K562 (cell line): ENCODE data around the gene RGS9. TPM values are rescaled to one million over a fixed set of nuclear protein-coding genes. Genes with fewer than 3 reads are reported as not detected.

Experiments used
- ATF7 ChIP-seq: fragments of 450-650 bp; IDR thresholded peaks from 2 replicates; pipeline ENCODE4 v1.7.1; 2014; ENCODE audit warnings: mild to moderate bottlenecking, moderate library complexity
- ETS1 ChIP-seq: conservative IDR thresholded peaks from 2 replicates; pipeline ENCODE4 v1.6.1; 2011; ENCODE audit warnings: low read depth, mild to moderate bottlenecking, low read length; ENCODE audit not compliant: control insufficient read depth
- FIP1L1 ChIP-seq: fragments of 200-400 bp; formaldehyde crosslinking; IDR thresholded peaks from 2 replicates; pipeline ENCODE4 v1.6.1; 2018; ENCODE audit warnings: mild to moderate bottlenecking, low read depth, low read length; ENCODE audit not compliant: poor library complexity, severe bottlenecking
- FOXJ3 ChIP-seq: sonication (generic); formaldehyde crosslinking; IDR thresholded peaks from 2 replicates; pipeline ENCODE4 v1.4.0; 2020; ENCODE audit warnings: mild to moderate bottlenecking, missing genetic modification reagents
- GATAD2A ChIP-seq: fragments of 450-650 bp; IDR thresholded peaks from 2 replicates; pipeline ENCODE4 v1.6.1; 2017
- GTF2B ChIP-seq: IDR thresholded peaks from 2 replicates; pipeline ENCODE4 v1.6.1; 2011; ENCODE audit not compliant: insufficient read length; ENCODE audit errors: extremely low read depth
- HNRNPK ChIP-seq: fragments of 200-400 bp; formaldehyde crosslinking; IDR thresholded peaks from one replicate; pipeline ENCODE4 v1.6.1; 2018; ENCODE audit warnings: mild to moderate bottlenecking, low read depth, low read length; ENCODE audit not compliant: poor library complexity, severe bottlenecking
- LCOR ChIP-seq: sonication (generic); formaldehyde crosslinking; IDR thresholded peaks from 2 replicates; pipeline ENCODE4 v1.8.0; 2022; ENCODE audit warnings: mild to moderate bottlenecking, missing genetic modification reagents
- MNT ChIP-seq, 2 experiments: fragments of 450-650 bp; conservative IDR thresholded peaks; 2 replicates each; pipeline ENCODE4 v1.6.1; 2017; ENCODE audit warnings: mild to moderate bottlenecking in 2 of 2, moderate library complexity in 2 of 2
- POLR2G ChIP-seq: fragments of 200-400 bp; formaldehyde crosslinking; IDR thresholded peaks from 2 replicates; pipeline ENCODE4 v1.6.1; 2017; ENCODE audit warnings: low read depth, mild to moderate bottlenecking, antibody characterized with exemption, low read length, moderate library complexity
- PREB ChIP-seq: sonication (generic); formaldehyde crosslinking; IDR thresholded peaks from 2 replicates; pipeline ENCODE4 v1.8.1; 2023; ENCODE audit warnings: mild to moderate bottlenecking, missing genetic modification reagents
- RCOR1 ChIP-seq, 2 experiments: IDR thresholded peaks; 2 replicates each; pipeline ENCODE4 v1.6.1; 2012; ENCODE audit warnings: low read depth in 2 of 2, low read length in 2 of 2, borderline replicate concordance in 1 of 2, improper control_type of control experiment in 1 of 2
- SRSF9 ChIP-seq: fragments of 200-400 bp; formaldehyde crosslinking; IDR thresholded peaks from 2 replicates; pipeline ENCODE4 v1.6.1; 2017; ENCODE audit warnings: low read depth, low read length, borderline replicate concordance
- TOE1 ChIP-seq, 2 experiments: fragments of 450-650 bp in 1 of 2; sonication (generic) in 1 of 2; formaldehyde crosslinking in 1 of 2; IDR thresholded peaks; 2 replicates each; pipeline versions ENCODE4 v1.7.1 to v1.8.0; 2016 to 2022; ENCODE audit warnings: borderline replicate concordance in 2 of 2, mild to moderate bottlenecking in 2 of 2, antibody characterized with exemption in 1 of 2, inconsistent platforms in 1 of 2, low read depth in 1 of 2, missing genetic modification reagents in 1 of 2, moderate library complexity in 1 of 2
- ZNF175 ChIP-seq: fragments of 200-800 bp; sonication (Bioruptor generic); IDR thresholded peaks from 2 replicates; pipeline ENCODE4 v1.6.1; 2016; ENCODE audit warnings: low read depth, mild to moderate bottlenecking, missing genetic modification characterization, missing compliant biosample characterization
- ZNF239 ChIP-seq: fragments of 250-450 bp; sonication (Bioruptor Pico); IDR thresholded peaks from 2 replicates; pipeline ENCODE4 v1.4.0; 2020; ENCODE audit warnings: mild to moderate bottlenecking
- ZNF263 ChIP-seq: sonication (generic); formaldehyde crosslinking; IDR thresholded peaks from 2 replicates; pipeline ENCODE4 v1.8.0; 2022; ENCODE audit warnings: mild to moderate bottlenecking, missing genetic modification reagents, borderline replicate concordance
- ZNF395 ChIP-seq: fragments of 200-800 bp; sonication (Bioruptor generic); IDR thresholded peaks from 2 replicates; pipeline ENCODE4 v1.6.1; 2017; ENCODE audit warnings: missing genetic modification characterization, missing compliant biosample characterization
- polyA plus RNA-seq, 8 experiments: library from polyadenylated mRNA; depleted of rRNA in 4 of 8; stranded (reverse) in 5 of 8; unstranded in 3 of 8; fragments of >200 nt; fragmentation: Nextera tagmentation in 2 of 8; fragmentation: Illumina TruSeq in 1 of 8; extraction: Ambion mirVana in 2 of 8; extraction: Trizol in 1 of 8; gene quantifications; 2 replicates each; pipeline versions ENCODE4 v1.2.1 to v1.2.3, GENCODE V29; 2011 to 2014; ENCODE audit warnings: inconsistent platforms in 1 of 8, missing spikeins in 1 of 8
- total RNA-seq, 7 experiments: library from RNA; depleted of rRNA in 6 of 7; stranded (reverse); fragments of >200 nt in 6 of 7; fragmentation: Illumina TruSeq in 2 of 7; extraction: Trizol in 2 of 7; gene quantifications; 2 replicates each; pipeline versions ENCODE4 v1.2.1 to v1.2.3, GENCODE V29; 2011 to 2021; ENCODE audit warnings: low replicate concordance in 1 of 7

The RGS9 gene
- total and polyA plus RNA-seq, 9 of the 15 experiments (the other 6 are each of a cell fraction or from before 2014, with no cell fraction given) = 0.18 to 1.4 (median 0.55) TPM

- TF ChIP-seq GTF2B (no peak), POLR2G (0 out of 2 replicates have a peak, but pooled peaks have one; percentile 19), SRSF9 (no peak), MNT (conservative IDR thresholded peaks at IDR 0.05) (peak; percentile 26 to 55; a peak in 1 of 4 replicates), ETS1 (no peak), ZNF175 (no peak), TOE1 (IDR thresholded peaks at IDR 0.05; ENCODE audit: borderline replicate concordance) (0 out of 2 replicates have a peak, but pooled peaks have one; percentile 58), TOE1 (CRISPR knock-in tag; IDR thresholded peaks at IDR 0.05; ENCODE audit: borderline replicate concordance, low read depth) (no peak), LCOR (CRISPR knock-in tag) (0 out of 2 replicates have a peak, but pooled peaks have one; percentile 21), RCOR1 (IDR thresholded peaks at IDR 0.05; ENCODE audit: borderline replicate concordance in 1 of 2, low read depth in 2 of 2, low read length in 2 of 2) (no peak; a peak in 1 of 4 replicates), ZNF239 (CRISPR knock-in tag) (no peak), HNRNPK (no peak), ZNF395 (CRISPR knock-in tag) (0 out of 2 replicates have a peak, but pooled peaks have one; percentile 31), ZNF263 (peak; percentile 99), FIP1L1 (peak; percentile 74), PREB (CRISPR knock-in tag) (no peak), GATAD2A (0 out of 2 replicates have a peak, but pooled peaks have one; percentile 42), ATF7 (peak; percentile 41; the same call in 1 of the 2 replicates), FOXJ3 (CRISPR knock-in tag) (no peak)
Measured at GRCh38 chr17:65137021-65137939, at the start of gene RGS9 (continued).
